ENCODE results near the gene DAPK1. TPM values are rescaled to one million over a fixed set of nuclear protein-coding genes. Genes with fewer than 3 reads are reported as not detected.
A peak's percentile ranks its signal among the peaks of the same experiment; 100 is the strongest.

The DAPK1 gene
- total RNA-seq, 2 experiments from 2014 or later = 1.2 to 6.8 TPM

- H3K4me3 Mint-ChIP-seq = no peak overlapping the region
These were observed 219.8 kb downstream of the DAPK1 start for GRCh38 chr9:87717456-87717855.

DNA sequence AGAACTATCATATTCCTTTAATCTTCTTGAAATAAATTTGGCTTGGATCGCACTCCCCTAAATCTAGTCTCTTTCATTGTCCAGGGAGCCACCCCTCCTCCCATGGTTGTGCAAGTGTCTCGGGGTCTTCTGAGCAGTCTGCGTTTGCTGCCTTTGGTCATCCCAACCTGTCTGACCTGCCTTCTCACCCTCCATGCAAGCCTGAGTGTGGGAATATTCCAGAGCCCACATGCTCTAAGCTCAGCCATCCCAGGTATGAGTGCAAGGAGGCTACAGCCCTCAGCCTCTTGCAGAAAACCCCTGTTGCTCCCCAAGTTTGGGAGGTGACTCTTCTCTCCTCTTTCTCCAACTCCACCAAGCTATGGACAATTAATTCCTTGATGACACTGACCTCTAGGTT is 220.6 kb downstream of the DAPK1 start:
- ATAC-seq (no peak), DNase-seq (no peak)
- CTCF ChIA-PET = no interaction called here
- H3K27me3 Mint-ChIP-seq = peaks cover 10% of the 10 kb centered on the region
- H3K9me3 Mint-ChIP-seq (ENCODE audit: low read depth) = no peaks in the 10 kb centered on the region
- peaks cover 2% of the 10 kb centered on the region for H3K4me1 Mint-ChIP-seq
- H3K4me3 Mint-ChIP-seq = no peak overlapping the region
- H3K27ac Mint-ChIP-seq = no peak overlapping the region
- no peaks in the 10 kb centered on the region for H3K36me3 Mint-ChIP-seq

More at GRCh38 chr9:87717456-87717855, 219.8 kb downstream of the DAPK1 start:
- DNase-seq = no peak
- Mint-ChIP-seq H3K4me1 (peaks cover 8% of the 10 kb centered on the region), H3K36me3 (no peaks in the 10 kb centered on the region), H3K27ac (no peak overlapping the region), H3K9me3 (ENCODE audit: low read depth) (peaks cover 5% of the 10 kb centered on the region), H3K27me3 (peaks cover 10% of the 10 kb centered on the region)
- no peak for ATAC-seq
- CTCF ChIA-PET = no interaction called here

DNA sequence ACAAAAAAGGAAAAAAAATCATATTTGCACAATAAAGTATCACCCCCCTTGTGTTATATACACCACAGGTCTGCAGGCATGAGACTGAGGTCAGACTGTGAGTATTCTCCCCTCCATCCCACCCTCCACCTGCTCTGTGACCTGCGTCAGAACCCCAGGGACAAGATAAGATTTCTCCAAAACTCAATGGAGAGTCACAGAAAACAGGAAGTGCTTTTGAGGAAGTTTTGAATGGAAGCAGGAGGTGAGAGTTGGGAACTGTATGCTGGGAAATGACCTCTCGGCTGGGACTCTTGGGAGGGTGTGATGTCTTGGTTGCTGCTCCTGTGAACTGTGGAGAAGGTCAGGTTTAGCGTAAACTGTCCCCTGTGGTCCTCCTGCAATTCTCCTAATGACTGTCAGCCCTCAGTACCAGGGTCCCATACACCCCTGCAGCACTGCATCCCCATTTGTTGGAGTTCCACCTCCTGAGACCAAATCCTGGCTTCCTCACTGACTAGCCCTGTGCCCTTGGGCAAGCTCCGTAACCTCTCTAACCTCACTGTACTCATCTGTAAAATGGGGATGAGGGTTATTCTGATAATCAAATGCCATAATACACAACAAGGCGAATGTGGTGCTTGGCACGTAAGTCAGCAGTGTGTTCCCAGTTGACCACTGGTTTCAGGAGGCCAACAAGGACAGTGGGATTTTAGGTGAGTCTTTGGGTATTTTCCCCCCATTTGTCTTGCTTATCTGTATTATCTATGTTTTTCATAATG is 221.4 kb downstream of the DAPK1 start:
- Mint-ChIP-seq H3K4me1 (no peaks in the 10 kb centered on the region), H3K4me3 (no peak overlapping the region), H3K36me3 (no peaks in the 10 kb centered on the region), H3K27me3 (peaks cover 10% of the 10 kb centered on the region), H3K9me3 (ENCODE audit: low read depth) (no peaks in the 10 kb centered on the region), H3K27ac (no peak overlapping the region)
- CTCF ChIA-PET = no interaction called here
- ATAC-seq (no peak), DNase-seq (no peak)

DNA sequence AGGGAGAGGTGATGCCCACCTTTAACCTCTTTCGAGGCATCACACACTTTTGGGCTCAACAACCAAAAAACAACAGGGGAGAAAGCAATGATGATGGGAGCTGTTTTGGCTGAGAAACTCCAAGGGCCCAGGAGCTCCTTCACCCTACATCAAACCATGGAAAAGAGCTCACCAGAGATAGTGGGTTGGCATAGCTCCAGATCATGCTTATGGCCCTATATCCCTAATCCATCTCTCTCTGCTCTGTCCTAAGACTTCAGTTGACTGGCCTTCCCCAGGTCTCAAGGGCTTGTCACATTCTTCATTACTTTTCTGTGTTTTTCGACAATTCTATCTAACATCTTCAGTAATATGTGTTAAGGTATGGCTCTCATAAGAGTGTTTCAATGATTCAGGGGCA is 222.5 kb downstream of the DAPK1 start:
- no peak for DNase-seq
- Mint-ChIP-seq H3K27me3 (peaks cover 17% of the 10 kb centered on the region), H3K36me3 (no peaks in the 10 kb centered on the region), H3K9me3 (ENCODE audit: low read depth) (no peaks in the 10 kb centered on the region), H3K27ac (no peak overlapping the region), H3K4me3 (no peak overlapping the region), H3K4me1 (no peaks in the 10 kb centered on the region)
- ATAC-seq = no peak
- CTCF ChIA-PET = no interaction called here

- H3K27me3 Mint-ChIP-seq = peaks cover 31% of the 10 kb centered on the region
- no peak overlapping the region for H3K27ac Mint-ChIP-seq
- no peak for ATAC-seq
- H3K4me3 Mint-ChIP-seq = no peak overlapping the region
- DNase-seq = no peak
- no peaks in the 10 kb centered on the region for H3K9me3 Mint-ChIP-seq (ENCODE audit: low read depth)
- peaks cover 4% of the 10 kb centered on the region for H3K4me1 Mint-ChIP-seq
- no peaks in the 10 kb centered on the region for H3K36me3 Mint-ChIP-seq
- CTCF ChIA-PET = no interaction called here
These were observed 224.9 kb downstream of the DAPK1 start for GRCh38 chr9:87722393-87723088.

- peaks cover 4% of the 10 kb centered on the region for H3K4me1 Mint-ChIP-seq
- no peaks in the 10 kb centered on the region for H3K36me3 Mint-ChIP-seq
- peaks cover 34% of the 10 kb centered on the region for H3K27me3 Mint-ChIP-seq
- no peaks in the 10 kb centered on the region for H3K9me3 Mint-ChIP-seq (ENCODE audit: low read depth)
- peak overlapping the region; percentile 60 for H3K4me3 Mint-ChIP-seq
- no peak for DNase-seq
- no peak for ATAC-seq
- CTCF ChIA-PET = no interaction called here
- no peak overlapping the region for H3K27ac Mint-ChIP-seq
These were observed 227.8 kb downstream of the DAPK1 start for GRCh38 chr9:87725356-87725899.

- CTCF ChIA-PET = no interaction called here
- no peak for DNase-seq
- Mint-ChIP-seq H3K9me3 (ENCODE audit: low read depth) (no peaks in the 10 kb centered on the region), H3K27me3 (peaks cover 32% of the 10 kb centered on the region), H3K4me3 (peak within 1 kb of the TSS; percentile 60), H3K36me3 (no peaks in the 10 kb centered on the region), H3K4me1 (peaks cover 4% of the 10 kb centered on the region), H3K27ac (no peak within 1 kb of the TSS)
- ATAC-seq = peak; percentile 63
These were observed 228.4 kb downstream of the DAPK1 start, which contains the start of gene CTSL for GRCh38 chr9:87725900-87726709. TSS of gene CTSL (plus strand) at chr9:87726119. CDS start at chr9:87727604, 1,485 bp downstream.

GRCh38 chr9:87729246-87729645 is 231.6 kb downstream of the DAPK1 start:
- Mint-ChIP-seq H3K4me1 (peaks cover 4% of the 10 kb centered on the region), H3K36me3 (no peaks in the 10 kb centered on the region), H3K27ac (no peak overlapping the region), H3K9me3 (ENCODE audit: low read depth) (no peaks in the 10 kb centered on the region), H3K27me3 (peaks cover 33% of the 10 kb centered on the region), H3K4me3 (no peak overlapping the region)
- no peak for DNase-seq
- CTCF ChIA-PET = no interaction called here
- no peak for ATAC-seq

DNA sequence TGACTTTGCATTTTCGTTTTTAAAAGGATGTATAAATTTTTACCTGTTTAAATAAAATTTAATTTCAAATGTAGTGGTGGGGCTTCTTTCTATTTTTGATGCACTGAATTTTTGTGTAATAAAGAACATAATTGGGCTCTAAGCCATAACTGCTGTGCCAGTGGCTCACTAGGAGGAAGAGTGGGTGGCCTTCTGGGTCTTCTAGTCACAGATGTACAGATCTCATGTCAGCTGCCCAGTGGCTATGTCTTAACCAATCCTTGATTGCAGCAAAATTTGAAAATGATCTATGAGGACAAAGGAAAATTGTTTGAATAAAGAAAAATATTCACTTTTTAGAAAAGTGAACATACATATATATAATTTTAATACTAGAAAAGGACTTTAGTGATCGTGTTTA is 233.7 kb downstream of the DAPK1 start:
- CTCF ChIA-PET = no interaction called here
- ATAC-seq = no peak

DNA sequence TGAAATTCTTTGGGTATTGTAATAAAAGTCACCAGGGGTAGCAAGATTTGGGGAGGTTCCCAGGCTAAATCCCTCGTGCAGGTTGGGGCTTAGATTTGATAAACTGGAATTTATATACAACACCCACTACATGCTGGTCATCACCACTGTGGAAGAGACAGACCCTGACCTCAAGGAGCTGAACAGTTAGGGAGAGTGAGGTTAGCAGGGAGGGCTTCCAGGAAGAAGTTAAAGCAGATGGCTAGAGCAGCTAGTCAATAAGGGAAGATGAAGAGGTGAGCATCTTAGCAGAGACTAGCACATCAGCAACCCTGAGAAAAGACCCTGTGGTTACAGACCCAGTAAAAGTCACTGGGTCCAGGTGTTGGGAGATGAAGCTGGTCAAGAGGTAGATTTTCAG is 234.7 kb downstream of the DAPK1 start:
- Mint-ChIP-seq H3K36me3 (no peaks in the 10 kb centered on the region), H3K27me3 (peaks cover 9% of the 10 kb centered on the region), H3K4me1 (no peaks in the 10 kb centered on the region), H3K9me3 (ENCODE audit: low read depth) (peaks cover 3% of the 10 kb centered on the region), H3K27ac (no peak overlapping the region), H3K4me3 (no peak overlapping the region)
- DNase-seq (no peak), ATAC-seq (no peak)
- CTCF ChIA-PET = no interaction called here

More for the DNA sequence above, 233.7 kb downstream of the DAPK1 start:
- Mint-ChIP-seq H3K27me3 (peaks cover 16% of the 10 kb centered on the region), H3K9me3 (ENCODE audit: low read depth) (peaks cover 3% of the 10 kb centered on the region), H3K36me3 (no peaks in the 10 kb centered on the region), H3K27ac (no peak overlapping the region), H3K4me3 (no peak overlapping the region), H3K4me1 (no peaks in the 10 kb centered on the region)
- DNase-seq = no peak

- Mint-ChIP-seq H3K9me3 (ENCODE audit: low read depth) (peaks cover 3% of the 10 kb centered on the region), H3K27me3 (peaks cover 8% of the 10 kb centered on the region), H3K4me3 (no peak overlapping the region), H3K4me1 (no peaks in the 10 kb centered on the region), H3K27ac (no peak overlapping the region), H3K36me3 (no peaks in the 10 kb centered on the region)
- no peak for DNase-seq
- CTCF ChIA-PET = no interaction called here
- no peak for ATAC-seq
These were observed 235.1 kb downstream of the DAPK1 start for GRCh38 chr9:87732756-87733155.

- CTCF ChIA-PET = no interaction called here
- H3K27me3 Mint-ChIP-seq = peaks cover 4% of the 10 kb centered on the region
- H3K4me1 Mint-ChIP-seq = no peaks in the 10 kb centered on the region
- H3K36me3 Mint-ChIP-seq = no peaks in the 10 kb centered on the region
- DNase-seq = no peak
- H3K9me3 Mint-ChIP-seq (ENCODE audit: low read depth) = peaks cover 3% of the 10 kb centered on the region
- H3K27ac Mint-ChIP-seq = no peak overlapping the region
- H3K4me3 Mint-ChIP-seq = no peak overlapping the region
- ATAC-seq = no peak
These were observed 235.8 kb downstream of the DAPK1 start for GRCh38 chr9:87733273-87734052.

DNA sequence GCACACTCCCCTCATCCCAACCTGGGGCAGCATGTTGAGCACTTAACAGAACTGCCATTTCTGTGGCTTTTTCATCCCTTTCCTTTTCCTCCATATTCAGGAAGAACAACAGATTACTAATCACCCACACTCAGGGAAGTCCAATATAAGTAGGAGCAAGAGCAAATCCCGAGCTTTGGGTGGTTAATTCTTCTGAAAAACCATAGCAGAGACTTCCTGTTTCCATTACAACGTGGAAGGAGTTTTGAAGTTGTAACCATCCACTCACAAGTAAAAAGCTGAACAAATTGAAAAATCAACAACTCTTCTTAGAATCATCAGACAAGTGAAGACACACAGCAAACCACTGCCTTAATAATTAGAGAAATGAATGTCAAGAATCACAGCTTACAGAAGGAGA is 236.4 kb downstream of the DAPK1 start:
- Mint-ChIP-seq H3K27me3 (peaks cover 4% of the 10 kb centered on the region), H3K36me3 (no peaks in the 10 kb centered on the region), H3K9me3 (ENCODE audit: low read depth) (peaks cover 3% of the 10 kb centered on the region), H3K27ac (no peak overlapping the region), H3K4me3 (no peak overlapping the region), H3K4me1 (no peaks in the 10 kb centered on the region)
- ATAC-seq (no peak), DNase-seq (no peak)
- CTCF ChIA-PET = no interaction called here

Data from activated CD8-positive, alpha-beta memory T cell treated with anti-CD3 and anti-CD28 coated beads, Interleukin-2, amount 10 ng/mL, durations not matched to agents 7 days and 5 days (primary cell).